AML-193 (cell line): ENCODE data around the gene IVNS1ABP.

Experiments
- DNase-seq, 2 experiments: peaks; one replicate each; lab custom pipeline; 2025; lab: John Stamatoyannopoulos, UW

Gene IVNS1ABP

GRCh38 chr1:185293967-185294542, 23.0 kb downstream of the IVNS1ABP start:
- DNase-seq = no peak

GRCh38 chr1:185292237-185292636, 24.8 kb downstream of the IVNS1ABP start:
- peak; percentile 25 to 39 for DNase-seq

- peak; percentile 17 to 25 for DNase-seq
Measured at GRCh38 chr1:185291652-185292051, 25.4 kb downstream of the IVNS1ABP start.

GRCh38 chr1:185291159-185291558, 25.9 kb downstream of the IVNS1ABP start:
- no peak for DNase-seq

- no peak for DNase-seq
Measured at GRCh38 chr1:185289880-185290279, 27.2 kb downstream of the IVNS1ABP start.

- DNase-seq = no peak
Measured at GRCh38 chr1:185288435-185288834, 28.6 kb downstream of the IVNS1ABP start.

GRCh38 chr1:185287451-185287850, 29.6 kb downstream of the IVNS1ABP start:
- no peak for DNase-seq

GRCh38 chr1:185284533-185285276, 32.3 kb downstream of the IVNS1ABP start:
- DNase-seq = no peak

GRCh38 chr1:185284116-185284515, 32.9 kb downstream of the IVNS1ABP start:
- DNase-seq = no peak

- no peak for DNase-seq
Measured at GRCh38 chr1:185281245-185281644, 35.8 kb downstream of the IVNS1ABP start.

- DNase-seq = no peak
Measured at GRCh38 chr1:185280589-185280988, 36.5 kb downstream of the IVNS1ABP start.

GRCh38 chr1:185279571-185279970, 37.5 kb downstream of the IVNS1ABP start:
- DNase-seq = no peak

GRCh38 chr1:185271921-185272320, 45.1 kb downstream of the IVNS1ABP start:
- DNase-seq = no peak

- DNase-seq = no peak
Measured at GRCh38 chr1:185268352-185268751, 48.7 kb downstream of the IVNS1ABP start.

- no peak for DNase-seq
Measured at GRCh38 chr1:185267701-185268100, 49.3 kb downstream of the IVNS1ABP start.

- no peak for DNase-seq
Measured at GRCh38 chr1:185267301-185267700, 49.7 kb downstream of the IVNS1ABP start.

GRCh38 chr1:185265314-185265713, 51.7 kb downstream of the IVNS1ABP start:
- DNase-seq = no peak

- DNase-seq = no peak
Measured at GRCh38 chr1:185263780-185264179, 53.3 kb downstream of the IVNS1ABP start.

GRCh38 chr1:185263292-185263691, 53.8 kb downstream of the IVNS1ABP start:
- no peak for DNase-seq

GRCh38 chr1:185262151-185262550, 54.9 kb downstream of the IVNS1ABP start:
- no peak for DNase-seq

- no peak for DNase-seq
Measured at GRCh38 chr1:185260611-185261010, 56.4 kb downstream of the IVNS1ABP start.

GRCh38 chr1:185258676-185259075, 58.4 kb downstream of the IVNS1ABP start:
- DNase-seq = no peak

- no peak for DNase-seq
Measured at GRCh38 chr1:185257950-185258208, 59.2 kb downstream of the IVNS1ABP start.
